ENCODE results near the gene CEP290. TPM values are rescaled to one million over a fixed set of nuclear protein-coding genes. Genes with fewer than 3 reads are reported as not detected.

Gene CEP290
- total and polyA plus RNA-seq, 2 experiments from 2014 or later, result 17.3 to 25.7 TPM

- Histone ChIP-seq H3K4me3 (no peak overlapping the region), H4K20me1 (replicated peaks; ENCODE audit: insufficient read depth) (no peaks in the 10 kb centered on the region), H3K4me1 (ENCODE audit: insufficient read depth) (no peaks in the 10 kb centered on the region), H3K27ac (ENCODE audit: low read depth) (no peak overlapping the region), H3K9me2 (ENCODE audit: insufficient read depth) (no peaks in the 10 kb centered on the region), H3F3A (replicated peaks; ENCODE audit: low read depth) (no peaks in the 10 kb centered on the region), H3K27me3 (ENCODE audit: insufficient read depth) (no peaks in the 10 kb centered on the region), H3K79me2 (replicated peaks; ENCODE audit: insufficient read depth) (no peaks in the 10 kb centered on the region), H3K36me3 (ENCODE audit: insufficient read depth) (no peaks in the 10 kb centered on the region), H3K4me2 (no peak overlapping the region), H2AFZ (no peak overlapping the region)
- ATAC-seq (no peak), DNase-seq (ENCODE audit: low spot score) (no peak)
- H3K4me1 Mint-ChIP-seq, result peaks cover 6% of the 10 kb centered on the region; the same call in 1 of the 3 replicates
- H3K36me3 Mint-ChIP-seq (ENCODE audit: low read depth), result no peaks in the 10 kb centered on the region
- H3K27ac Mint-ChIP-seq, result no peak overlapping the region
- no peaks in the 10 kb centered on the region for H3K27me3 Mint-ChIP-seq (ENCODE audit: insufficient read depth, low read depth, poor library complexity)
- no peak for TF ChIP-seq ZNF331 (CRISPR knock-in tag; IDR thresholded peaks at IDR 0.05; ENCODE audit: low read depth)
- no peak for TF ChIP-seq STAT1 (IDR thresholded peaks at IDR 0.05; ENCODE audit: unreplicated experiment)
- no peak for TF ChIP-seq CREB1 (CRISPR knock-in tag; IDR thresholded peaks at IDR 0.05; ENCODE audit: low read depth)
- TF ChIP-seq EZH2 (IDR thresholded peaks at IDR 0.05; ENCODE audit: low read depth, unreplicated experiment), result no peak
- TF ChIP-seq CTCF (conservative IDR thresholded peaks at IDR 0.05; ENCODE audit: low read depth in 2 of 2), result no peak
- no peak for TF ChIP-seq ZNF114 (CRISPR knock-in tag; IDR thresholded peaks at IDR 0.05)
- TF ChIP-seq NANOG (IDR thresholded peaks at IDR 0.05; ENCODE audit: borderline replicate concordance), result no peak
- TF ChIP-seq JUNB (IDR thresholded peaks at IDR 0.05; ENCODE audit: unreplicated experiment), result no peak
- TF ChIP-seq EZH2phosphoT487 (IDR thresholded peaks at IDR 0.05; ENCODE audit: unreplicated experiment), result no peak
- TF ChIP-seq, protein P1, sequence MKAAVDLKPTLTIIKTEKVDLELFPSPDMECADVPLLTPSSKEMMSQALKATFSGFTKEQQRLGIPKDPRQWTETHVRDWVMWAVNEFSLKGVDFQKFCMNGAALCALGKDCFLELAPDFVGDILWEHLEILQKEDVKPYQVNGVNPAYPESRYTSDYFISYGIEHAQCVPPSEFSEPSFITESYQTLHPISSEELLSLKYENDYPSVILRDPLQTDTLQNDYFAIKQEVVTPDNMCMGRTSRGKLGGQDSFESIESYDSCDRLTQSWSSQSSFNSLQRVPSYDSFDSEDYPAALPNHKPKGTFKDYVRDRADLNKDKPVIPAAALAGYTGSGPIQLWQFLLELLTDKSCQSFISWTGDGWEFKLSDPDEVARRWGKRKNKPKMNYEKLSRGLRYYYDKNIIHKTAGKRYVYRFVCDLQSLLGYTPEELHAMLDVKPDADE (IDR thresholded peaks at IDR 0.05), result no peak
- TF ChIP-seq, protein P2, sequence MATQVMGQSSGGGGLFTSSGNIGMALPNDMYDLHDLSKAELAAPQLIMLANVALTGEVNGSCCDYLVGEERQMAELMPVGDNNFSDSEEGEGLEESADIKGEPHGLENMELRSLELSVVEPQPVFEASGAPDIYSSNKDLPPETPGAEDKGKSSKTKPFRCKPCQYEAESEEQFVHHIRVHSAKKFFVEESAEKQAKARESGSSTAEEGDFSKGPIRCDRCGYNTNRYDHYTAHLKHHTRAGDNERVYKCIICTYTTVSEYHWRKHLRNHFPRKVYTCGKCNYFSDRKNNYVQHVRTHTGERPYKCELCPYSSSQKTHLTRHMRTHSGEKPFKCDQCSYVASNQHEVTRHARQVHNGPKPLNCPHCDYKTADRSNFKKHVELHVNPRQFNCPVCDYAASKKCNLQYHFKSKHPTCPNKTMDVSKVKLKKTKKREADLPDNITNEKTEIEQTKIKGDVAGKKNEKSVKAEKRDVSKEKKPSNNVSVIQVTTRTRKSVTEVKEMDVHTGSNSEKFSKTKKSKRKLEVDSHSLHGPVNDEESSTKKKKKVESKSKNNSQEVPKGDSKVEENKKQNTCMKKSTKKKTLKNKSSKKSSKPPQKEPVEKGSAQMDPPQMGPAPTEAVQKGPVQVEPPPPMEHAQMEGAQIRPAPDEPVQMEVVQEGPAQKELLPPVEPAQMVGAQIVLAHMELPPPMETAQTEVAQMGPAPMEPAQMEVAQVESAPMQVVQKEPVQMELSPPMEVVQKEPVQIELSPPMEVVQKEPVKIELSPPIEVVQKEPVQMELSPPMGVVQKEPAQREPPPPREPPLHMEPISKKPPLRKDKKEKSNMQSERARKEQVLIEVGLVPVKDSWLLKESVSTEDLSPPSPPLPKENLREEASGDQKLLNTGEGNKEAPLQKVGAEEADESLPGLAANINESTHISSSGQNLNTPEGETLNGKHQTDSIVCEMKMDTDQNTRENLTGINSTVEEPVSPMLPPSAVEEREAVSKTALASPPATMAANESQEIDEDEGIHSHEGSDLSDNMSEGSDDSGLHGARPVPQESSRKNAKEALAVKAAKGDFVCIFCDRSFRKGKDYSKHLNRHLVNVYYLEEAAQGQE (IDR thresholded peaks at IDR 0.05; ENCODE audit: unreplicated experiment), result no peak
- TF ChIP-seq POLR2AphosphoS5 (IDR thresholded peaks at IDR 0.05; ENCODE audit: low read depth), result no peak
- TF ChIP-seq, protein P3, sequence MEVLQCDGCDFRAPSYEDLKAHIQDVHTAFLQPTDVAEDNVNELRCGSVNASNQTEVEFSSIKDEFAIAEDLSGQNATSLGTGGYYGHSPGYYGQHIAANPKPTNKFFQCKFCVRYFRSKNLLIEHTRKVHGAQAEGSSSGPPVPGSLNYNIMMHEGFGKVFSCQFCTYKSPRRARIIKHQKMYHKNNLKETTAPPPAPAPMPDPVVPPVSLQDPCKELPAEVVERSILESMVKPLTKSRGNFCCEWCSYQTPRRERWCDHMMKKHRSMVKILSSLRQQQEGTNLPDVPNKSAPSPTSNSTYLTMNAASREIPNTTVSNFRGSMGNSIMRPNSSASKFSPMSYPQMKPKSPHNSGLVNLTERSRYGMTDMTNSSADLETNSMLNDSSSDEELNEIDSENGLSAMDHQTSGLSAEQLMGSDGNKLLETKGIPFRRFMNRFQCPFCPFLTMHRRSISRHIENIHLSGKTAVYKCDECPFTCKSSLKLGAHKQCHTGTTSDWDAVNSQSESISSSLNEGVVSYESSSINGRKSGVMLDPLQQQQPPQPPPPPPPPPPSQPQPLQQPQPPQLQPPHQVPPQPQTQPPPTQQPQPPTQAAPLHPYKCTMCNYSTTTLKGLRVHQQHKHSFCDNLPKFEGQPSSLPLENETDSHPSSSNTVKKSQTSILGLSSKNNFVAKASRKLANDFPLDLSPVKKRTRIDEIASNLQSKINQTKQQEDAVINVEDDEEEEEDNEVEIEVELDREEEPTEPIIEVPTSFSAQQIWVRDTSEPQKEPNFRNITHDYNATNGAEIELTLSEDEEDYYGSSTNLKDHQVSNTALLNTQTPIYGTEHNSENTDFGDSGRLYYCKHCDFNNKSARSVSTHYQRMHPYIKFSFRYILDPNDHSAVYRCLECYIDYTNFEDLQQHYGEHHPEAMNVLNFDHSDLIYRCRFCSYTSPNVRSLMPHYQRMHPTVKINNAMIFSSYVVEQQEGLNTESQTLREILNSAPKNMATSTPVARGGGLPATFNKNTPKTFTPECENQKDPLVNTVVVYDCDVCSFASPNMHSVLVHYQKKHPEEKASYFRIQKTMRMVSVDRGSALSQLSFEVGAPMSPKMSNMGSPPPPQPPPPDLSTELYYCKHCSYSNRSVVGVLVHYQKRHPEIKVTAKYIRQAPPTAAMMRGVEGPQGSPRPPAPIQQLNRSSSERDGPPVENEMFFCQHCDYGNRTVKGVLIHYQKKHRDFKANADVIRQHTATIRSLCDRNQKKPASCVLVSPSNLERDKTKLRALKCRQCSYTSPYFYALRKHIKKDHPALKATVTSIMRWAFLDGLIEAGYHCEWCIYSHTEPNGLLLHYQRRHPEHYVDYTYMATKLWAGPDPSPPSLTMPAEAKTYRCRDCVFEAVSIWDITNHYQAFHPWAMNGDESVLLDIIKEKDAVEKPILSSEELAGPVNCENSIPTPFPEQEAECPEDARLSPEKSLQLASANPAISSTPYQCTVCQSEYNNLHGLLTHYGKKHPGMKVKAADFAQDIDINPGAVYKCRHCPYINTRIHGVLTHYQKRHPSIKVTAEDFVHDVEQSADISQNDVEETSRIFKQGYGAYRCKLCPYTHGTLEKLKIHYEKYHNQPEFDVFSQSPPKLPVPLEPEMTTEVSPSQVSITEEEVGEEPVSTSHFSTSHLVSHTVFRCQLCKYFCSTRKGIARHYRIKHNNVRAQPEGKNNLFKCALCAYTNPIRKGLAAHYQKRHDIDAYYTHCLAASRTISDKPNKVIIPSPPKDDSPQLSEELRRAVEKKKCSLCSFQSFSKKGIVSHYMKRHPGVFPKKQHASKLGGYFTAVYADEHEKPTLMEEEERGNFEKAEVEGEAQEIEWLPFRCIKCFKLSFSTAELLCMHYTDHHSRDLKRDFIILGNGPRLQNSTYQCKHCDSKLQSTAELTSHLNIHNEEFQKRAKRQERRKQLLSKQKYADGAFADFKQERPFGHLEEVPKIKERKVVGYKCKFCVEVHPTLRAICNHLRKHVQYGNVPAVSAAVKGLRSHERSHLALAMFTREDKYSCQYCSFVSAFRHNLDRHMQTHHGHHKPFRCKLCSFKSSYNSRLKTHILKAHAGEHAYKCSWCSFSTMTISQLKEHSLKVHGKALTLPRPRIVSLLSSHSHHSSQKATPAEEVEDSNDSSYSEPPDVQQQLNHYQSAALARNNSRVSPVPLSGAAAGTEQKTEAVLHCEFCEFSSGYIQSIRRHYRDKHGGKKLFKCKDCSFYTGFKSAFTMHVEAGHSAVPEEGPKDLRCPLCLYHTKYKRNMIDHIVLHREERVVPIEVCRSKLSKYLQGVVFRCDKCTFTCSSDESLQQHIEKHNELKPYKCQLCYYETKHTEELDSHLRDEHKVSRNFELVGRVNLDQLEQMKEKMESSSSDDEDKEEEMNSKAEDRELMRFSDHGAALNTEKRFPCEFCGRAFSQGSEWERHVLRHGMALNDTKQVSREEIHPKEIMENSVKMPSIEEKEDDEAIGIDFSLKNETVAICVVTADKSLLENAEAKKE (CRISPR knock-in tag; IDR thresholded peaks at IDR 0.05), result no peak
- no peak overlapping the region for H3K4me3 Mint-ChIP-seq
- H3K9me3 Mint-ChIP-seq, result no peaks in the 10 kb centered on the region
These were observed 74.6 kb downstream of the CEP290 start for GRCh38 chr12:88067301-88067700.

Measured in GM23338 (cell line).